ENCODE results near the gene TEAD3. TPM values are rescaled to one million over a fixed set of nuclear protein-coding genes. Genes with fewer than 3 reads are reported as not detected.

The TEAD3 gene
- total and polyA plus RNA-seq, 2 of the 4 experiments (the other 2 are of a cell fraction) = 5.2 to 28.0 TPM

DNA sequence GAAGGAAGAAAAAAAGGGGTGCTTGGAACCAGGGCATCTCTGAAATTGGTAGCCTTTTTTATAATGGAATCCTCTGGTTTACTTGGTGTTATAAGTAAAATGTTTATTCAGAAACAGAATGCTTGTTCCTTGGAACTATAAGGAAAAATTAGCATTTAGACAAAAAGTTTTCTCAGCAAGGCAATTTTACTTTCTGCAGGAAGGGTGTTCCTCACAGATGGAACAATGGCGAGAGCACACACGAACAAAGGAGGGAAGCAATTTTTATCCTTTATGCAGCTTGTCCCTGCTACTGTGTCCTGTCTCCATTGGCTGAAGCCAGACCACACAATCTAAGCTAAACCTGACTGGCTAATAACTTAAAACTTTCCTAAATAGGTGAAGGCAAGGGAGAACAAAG, 67.4 kb downstream of the TEAD3 start:
- Histone ChIP-seq H3K9me1 (ENCODE audit: insufficient read depth, low read length) (peaks cover 30% of the 10 kb centered on the region), H3K23ac (ENCODE audit: low read depth, low read length) (peak overlapping the region; percentile 78; the same call in 1 of the 2 replicates), H3K27me3 (ENCODE audit: control insufficient read depth, insufficient read depth, low read length) (no peaks in the 10 kb centered on the region), H4K5ac (ENCODE audit: low read depth, low read length) (peak overlapping the region; percentile 83), H4K91ac (ENCODE audit: insufficient read depth, low read depth, low read length) (peak overlapping the region; percentile 99), H4K20me1 (ENCODE audit: insufficient read depth, low read length) (no peaks in the 10 kb centered on the region), H3K36me3 (ENCODE audit: control insufficient read depth, insufficient read depth, low read length) (peaks cover 17% of the 10 kb centered on the region), H2BK5ac (ENCODE audit: low read depth, low read length, poor library complexity, severe bottlenecking) (peak overlapping the region; percentile 97), H2AFZ (replicated peaks; ENCODE audit: low read length, poor library complexity) (no peak overlapping the region), H3K18ac (ENCODE audit: low read depth, low read length) (peak overlapping the region; percentile 88), H3K4me3 (ENCODE audit: insufficient read depth, low read depth, low read length) (no peak overlapping the region), H3K4me1 (ENCODE audit: control insufficient read depth, insufficient read depth, low read length) (peaks cover 42% of the 10 kb centered on the region), H4K8ac (ENCODE audit: low read depth in 2 of 2, low read length in 2 of 2) (peak overlapping the region; percentile 84 to 96), H3K79me1 (ENCODE audit: low read depth in 1 of 2, low read length in 2 of 2) (peaks cover 23 to 32% of the 10 kb centered on the region in 2 experiments), H3K56ac (ENCODE audit: extremely low read depth, insufficient read depth, low read length) (peak overlapping the region; percentile 95; the same call in 1 of the 2 replicates), H2BK120ac (ENCODE audit: low read depth, low read length) (peak overlapping the region; percentile 96), H2BK20ac (ENCODE audit: low read depth, low read length) (peak overlapping the region; percentile 96), H3K27ac (ENCODE audit: insufficient read depth, low read length) (peak overlapping the region; percentile 98; the same call in 1 of the 2 replicates), H3K4me2 (ENCODE audit: low read depth, low read length) (no peak overlapping the region), H2AK5ac (ENCODE audit: low read depth, low read length) (peak overlapping the region; percentile 99), H3K14ac (replicated peaks; ENCODE audit: low read depth, low read length) (peak overlapping the region; percentile 67), H2BK15ac (ENCODE audit: low read depth, low read length) (peak overlapping the region; percentile 96; the same call in 2 of the 3 replicates), H3K9ac (ENCODE audit: low read depth, low read length) (no peak overlapping the region), H3K9me3 (ENCODE audit: control insufficient read depth, insufficient read depth, low read length) (peaks cover 6% of the 10 kb centered on the region), H2AK9ac (replicated peaks; ENCODE audit: low read depth, low read length, poor library complexity) (no peak overlapping the region), H3K4ac (ENCODE audit: low read depth, low read length) (peak overlapping the region; percentile 98)
- WGBS, 2 experiments (ENCODE audit: extremely low coverage in 2 of 2, insufficient read length in 1 of 2) = no CpG with 5 or more reads among the region's 2 CpGs
- ChIA-PET POLR2A (ENCODE audit: unreplicated experiment) (no interaction called here), CTCF (interaction anchor here (2.9 kb wide), 1 partner anchor 10 kb away, joined by 8 read pairs; no protein-coding TSS in a partner anchor)
- DNase-seq = no peak
- no peak for TF ChIP-seq POLR2A (IDR thresholded peaks at IDR 0.05; ENCODE audit: low read depth, low read length)
- TF ChIP-seq RCOR1 (IDR thresholded peaks at IDR 0.05; ENCODE audit: insufficient replicate concordance, low read length) = no peak
- TF ChIP-seq SMC3 (IDR thresholded peaks at IDR 0.05; ENCODE audit: low read depth, low read length) = no peak
- no peak for TF ChIP-seq MAFK (IDR thresholded peaks at IDR 0.05; ENCODE audit: low read depth, low read length)
- no peak for TF ChIP-seq NFE2L2 (IDR thresholded peaks at IDR 0.05; ENCODE audit: low read depth, low read length)
- no peak for TF ChIP-seq BHLHE40 (IDR thresholded peaks at IDR 0.05; ENCODE audit: low read depth, low read length)
- no peak for TF ChIP-seq MXI1 (IDR thresholded peaks at IDR 0.05; ENCODE audit: borderline replicate concordance, low read depth, low read length)
- TF ChIP-seq, protein P1, sequence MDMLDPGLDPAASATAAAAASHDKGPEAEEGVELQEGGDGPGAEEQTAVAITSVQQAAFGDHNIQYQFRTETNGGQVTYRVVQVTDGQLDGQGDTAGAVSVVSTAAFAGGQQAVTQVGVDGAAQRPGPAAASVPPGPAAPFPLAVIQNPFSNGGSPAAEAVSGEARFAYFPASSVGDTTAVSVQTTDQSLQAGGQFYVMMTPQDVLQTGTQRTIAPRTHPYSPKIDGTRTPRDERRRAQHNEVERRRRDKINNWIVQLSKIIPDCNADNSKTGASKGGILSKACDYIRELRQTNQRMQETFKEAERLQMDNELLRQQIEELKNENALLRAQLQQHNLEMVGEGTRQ (IDR thresholded peaks at IDR 0.05; ENCODE audit: low read depth, low read length) = no peak
- TF ChIP-seq CTCF (conservative IDR thresholded peaks at IDR 0.05; ENCODE audit: low read depth, low read length) = no peak
- ATAC-seq (ENCODE audit: low read depth) = no peak
- intact Hi-C loops (cut with micrococcal nuclease) = no loop called here
- in situ Hi-C loops (cut with MboI; ENCODE audit: low sequenced_read_pairs) = no loop called here
- dilution Hi-C loops (cut with HindIII; ENCODE audit: low sequenced_read_pairs, unreplicated experiment) = no loop called here
- no TSS peak for BruUV-seq (replicated peaks)
